Activated T-helper 9 cell treated with anti-CD3 and anti-CD28 coated beads, Interleukin-2, amount 50 U/mL, for 16 hours (primary cell): Measurements from ENCODE around the gene PLAAT3.
A peak's percentile ranks its signal among the peaks of the same experiment; 100 is the strongest.
"Not testable (repeated sequence)": the region's sequence is repeated elsewhere in the genome, so short reads cannot be mapped to it uniquely, and the experiment has no call there.

Source experiments
- DNase-seq: peaks from one replicate; pipeline ENCODE4 v3.0.0-alpha.2; 2020; ENCODE audit warnings: low read depth

PLAAT3 gene

DNA sequence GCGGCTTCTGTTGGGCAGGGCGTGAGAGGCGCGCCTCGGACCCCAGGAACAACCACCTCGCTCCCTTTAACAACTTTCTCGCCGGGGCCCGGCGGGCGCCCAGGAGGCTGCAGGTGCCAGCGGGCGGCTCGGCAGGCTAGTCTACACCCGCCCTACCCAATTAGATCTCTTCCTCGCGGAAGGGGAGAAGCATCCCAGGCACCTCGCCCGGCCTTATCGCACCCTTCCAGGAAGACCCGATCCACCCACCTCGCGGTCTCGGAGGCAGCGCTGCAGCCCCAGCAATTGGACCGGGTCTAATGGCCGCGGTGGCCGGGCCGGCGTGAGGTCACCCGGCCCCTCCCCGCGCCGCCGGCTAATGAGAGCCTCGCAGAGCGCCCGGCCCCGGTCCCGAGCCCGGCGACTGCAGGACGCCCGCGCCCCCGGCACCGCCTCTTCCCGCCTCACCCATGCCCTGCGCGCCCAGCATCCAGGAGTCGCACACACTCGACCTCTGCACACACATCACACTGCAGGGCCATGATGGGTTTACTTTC is at the start of gene PLAAT3:
PLAAT3 (minus strand) TSS at position 298 of the 536 bp plus-strand sequence. CDS start 419 bp downstream, outside the sequence.
- peak; percentile 8 for DNase-seq

DNA sequence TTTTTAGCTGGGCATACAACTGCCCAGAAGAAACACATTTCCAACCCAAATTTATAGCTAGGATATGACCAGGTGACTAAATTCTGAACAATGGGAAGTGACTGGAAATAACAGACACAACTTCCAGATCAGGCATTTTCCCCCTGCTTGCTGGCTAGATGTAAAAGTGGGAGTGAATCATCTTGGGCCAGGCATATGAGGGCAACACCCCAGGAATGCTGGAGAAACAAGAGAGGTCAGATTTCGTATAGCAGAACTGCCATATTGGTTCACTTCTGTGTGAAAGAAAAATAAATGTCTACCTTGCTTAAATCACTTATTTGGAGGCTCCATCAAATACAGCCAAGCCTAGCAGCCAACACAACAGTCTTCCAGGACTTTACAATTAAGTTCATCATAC is 49.6 kb upstream of the PLAAT3 start:
- no peak for DNase-seq

- no peak for DNase-seq
These were observed 46.7 kb upstream of the PLAAT3 start for GRCh38 chr11:63660972-63661371.

- no peak for DNase-seq
These were observed 38.4 kb upstream of the PLAAT3 start for GRCh38 chr11:63652671-63653070.

DNA sequence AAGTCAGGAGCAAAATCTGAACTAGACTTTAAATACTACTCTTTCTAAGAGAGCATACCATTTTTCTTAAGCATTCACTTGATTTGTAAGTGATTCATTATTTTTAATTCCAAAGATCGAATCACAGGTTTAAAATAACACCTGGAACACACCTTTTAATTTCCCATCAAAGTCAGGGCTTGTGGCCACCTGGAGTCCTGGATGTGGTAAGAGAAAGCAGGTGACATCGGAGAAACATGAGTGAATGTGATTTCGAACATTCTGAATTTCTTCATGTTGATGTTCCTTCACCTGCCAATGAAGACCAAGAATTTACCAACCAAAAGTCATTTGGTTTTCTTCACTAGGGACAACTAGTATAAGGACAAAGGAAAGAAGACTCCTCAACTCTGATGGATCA is 29.0 kb upstream of the PLAAT3 start:
- no peak for DNase-seq

- no peak for DNase-seq
These were observed 27.5 kb upstream of the PLAAT3 start for GRCh38 chr11:63641727-63642126.

- no peak for DNase-seq
These were observed 25.1 kb upstream of the PLAAT3 start for GRCh38 chr11:63639199-63639832.

- DNase-seq, result not testable (repeated sequence)
These were observed 24.2 kb upstream of the PLAAT3 start for GRCh38 chr11:63638436-63638835.

- peak; percentile 39 for DNase-seq
These were observed 21.7 kb upstream of the PLAAT3 start for GRCh38 chr11:63635762-63636465.

- DNase-seq, result no peak
These were observed 15.2 kb upstream of the PLAAT3 start for GRCh38 chr11:63629426-63629825.

GRCh38 chr11:63623513-63624140 is 9.4 kb upstream of the PLAAT3 start:
- DNase-seq, result no peak

DNA sequence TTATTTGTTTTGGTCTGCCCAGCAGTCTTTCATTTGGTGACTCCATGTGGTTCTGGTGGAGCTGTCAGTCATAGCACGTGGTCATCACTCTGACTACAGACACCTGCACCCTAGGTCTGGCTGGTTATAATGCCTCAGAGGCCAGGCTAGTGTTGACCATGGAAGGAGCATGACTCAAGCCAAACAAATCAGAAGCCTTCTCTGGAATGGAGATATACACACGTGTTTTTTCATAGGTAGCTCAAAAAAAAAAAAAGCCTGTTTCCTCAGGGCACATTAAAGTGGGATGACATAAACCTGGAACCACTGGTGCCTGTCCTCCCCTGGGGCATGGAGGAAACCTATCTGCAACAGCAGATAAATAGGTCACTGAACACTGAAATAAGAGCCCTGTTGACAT is 8.1 kb upstream of the PLAAT3 start:
- no peak for DNase-seq

DNA sequence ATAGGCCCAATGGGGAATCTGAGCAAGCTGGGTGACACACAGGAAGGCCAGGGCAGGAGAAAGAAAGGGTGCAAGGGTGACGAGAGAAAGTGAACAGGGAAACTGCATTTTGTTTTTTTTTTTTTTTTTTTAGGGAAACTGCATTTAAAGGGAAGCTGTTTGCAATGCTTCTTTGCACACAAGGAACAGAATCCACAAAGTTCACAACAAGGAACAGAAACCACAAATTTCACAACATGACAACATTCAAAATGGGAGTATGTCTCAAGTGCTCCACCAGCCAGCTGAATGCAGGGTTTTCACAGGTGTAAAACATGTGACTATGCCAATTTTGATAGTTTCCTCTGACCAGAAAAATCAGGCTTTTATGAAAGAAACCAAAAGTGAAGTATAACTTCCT is 6.8 kb upstream of the PLAAT3 start:
- DNase-seq, result no peak

DNA sequence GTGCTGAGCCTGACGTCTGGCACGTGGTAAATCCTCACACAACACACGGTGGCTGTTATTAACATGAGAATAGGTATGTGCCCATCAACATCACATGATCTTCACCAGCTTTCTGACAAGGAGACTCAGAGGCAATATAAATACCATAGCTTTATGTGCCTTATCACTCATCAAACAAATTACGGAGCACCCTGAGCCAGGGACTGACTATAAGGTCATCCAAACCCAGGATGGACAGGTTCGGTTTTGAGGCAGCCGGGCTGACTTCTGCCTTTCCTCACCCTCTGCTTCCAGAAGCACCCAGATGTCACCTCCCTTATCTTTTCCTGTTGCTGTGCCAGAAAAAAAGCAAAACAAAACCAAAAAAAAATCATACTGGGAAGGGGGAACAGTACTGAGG is 5.7 kb upstream of the PLAAT3 start:
- DNase-seq, result no peak

- not testable (repeated sequence) for DNase-seq
These were observed 3.5 kb upstream of the PLAAT3 start for GRCh38 chr11:63617686-63618085.

DNA sequence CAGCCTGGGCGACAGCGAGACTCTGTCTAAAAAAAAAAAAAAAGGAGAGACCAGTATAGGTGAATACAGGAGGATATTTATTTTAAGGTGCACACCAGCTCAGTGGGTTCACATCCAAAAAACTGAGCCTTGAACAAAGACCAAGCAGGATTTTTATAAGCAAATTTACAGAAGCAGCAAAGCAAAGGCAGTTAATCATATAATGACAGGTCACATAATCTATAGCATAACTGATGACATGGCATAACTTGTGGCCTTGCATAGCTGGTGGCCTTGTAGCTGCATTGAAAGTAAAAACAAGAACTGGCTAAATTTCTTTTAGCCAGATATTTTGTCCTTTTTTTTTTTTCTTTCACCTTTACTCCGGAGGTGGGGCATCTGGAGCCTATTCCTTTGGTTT is 2.7 kb upstream of the PLAAT3 start:
- no peak for DNase-seq

DNA sequence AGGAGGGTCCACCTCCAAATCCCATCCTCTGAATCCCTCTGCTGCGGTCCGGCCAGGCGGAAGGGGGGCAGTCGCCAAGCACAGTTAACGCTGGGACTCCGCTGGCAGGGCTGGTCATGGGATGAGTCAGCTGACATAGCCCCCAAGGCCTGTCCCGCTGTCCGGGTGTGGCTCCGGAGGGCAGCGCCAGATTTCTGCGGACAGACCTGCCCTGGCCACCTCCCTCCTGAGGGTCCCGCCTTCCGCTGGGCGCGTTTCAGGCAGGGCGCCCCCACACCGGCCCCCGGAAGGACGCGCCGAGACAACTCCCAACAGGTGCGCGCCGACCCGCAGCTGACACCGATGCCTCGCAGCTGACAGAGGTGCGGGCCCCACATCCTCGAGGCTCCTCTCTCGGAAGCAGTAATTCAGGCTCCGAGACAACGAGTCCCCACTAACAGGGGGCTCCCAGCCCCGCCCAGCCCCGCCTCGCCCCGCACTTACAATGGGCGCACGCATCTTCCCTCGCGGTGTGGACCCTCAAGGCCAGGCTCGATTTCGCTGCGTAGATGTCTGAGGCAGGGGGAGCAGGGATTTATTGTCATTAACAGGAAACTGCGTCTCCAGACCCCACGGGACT is 607 bp downstream of the PLAAT3 start:
- peak; percentile 12 for DNase-seq

GRCh38 chr11:63612181-63612580 is 2.1 kb downstream of the PLAAT3 start:
- no peak for DNase-seq

- no peak for DNase-seq
These were observed 2.9 kb downstream of the PLAAT3 start for GRCh38 chr11:63611395-63611747.

GRCh38 chr11:63610604-63611394 is 3.4 kb downstream of the PLAAT3 start:
- DNase-seq, result no peak

DNA sequence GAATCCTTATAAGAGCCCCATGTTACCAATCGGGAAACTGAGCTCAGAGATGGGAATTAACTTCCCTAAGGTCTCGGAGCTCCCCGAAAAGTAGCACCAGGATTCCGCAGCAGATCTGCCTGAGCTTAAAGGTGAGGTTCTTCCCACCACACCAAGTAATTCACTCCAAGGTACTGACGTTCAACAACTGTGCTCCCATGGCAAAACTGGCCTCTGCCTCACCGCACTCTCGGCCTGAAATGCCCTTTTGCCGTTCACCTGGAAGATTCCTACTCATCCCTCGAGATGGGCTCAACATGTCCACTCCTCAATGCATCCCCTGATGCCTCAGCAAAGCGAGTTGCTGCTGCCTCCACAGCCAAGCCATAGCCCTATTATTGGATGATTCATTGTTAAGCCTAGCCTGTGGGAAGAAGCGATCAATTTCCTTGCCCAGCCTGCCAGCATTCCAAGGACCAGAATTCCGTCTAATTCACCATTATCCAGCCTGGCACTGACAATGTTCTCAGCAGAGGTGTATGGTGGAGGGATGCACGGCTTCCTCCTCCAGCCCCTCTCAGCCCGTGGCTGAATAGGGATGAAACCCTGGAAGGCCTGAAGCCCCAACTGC is 4.2 kb downstream of the PLAAT3 start:
- no peak for DNase-seq
